Globus pallidus (tissue), 1 donor: Measurements from ENCODE around the gene HNRNPK.

Experiments used
- DNase-seq: peaks from one replicate; pipeline ENCODE4 v3.0.0-alpha.2; 2015; ENCODE audit warnings: low spot score

HNRNPK gene

DNA sequence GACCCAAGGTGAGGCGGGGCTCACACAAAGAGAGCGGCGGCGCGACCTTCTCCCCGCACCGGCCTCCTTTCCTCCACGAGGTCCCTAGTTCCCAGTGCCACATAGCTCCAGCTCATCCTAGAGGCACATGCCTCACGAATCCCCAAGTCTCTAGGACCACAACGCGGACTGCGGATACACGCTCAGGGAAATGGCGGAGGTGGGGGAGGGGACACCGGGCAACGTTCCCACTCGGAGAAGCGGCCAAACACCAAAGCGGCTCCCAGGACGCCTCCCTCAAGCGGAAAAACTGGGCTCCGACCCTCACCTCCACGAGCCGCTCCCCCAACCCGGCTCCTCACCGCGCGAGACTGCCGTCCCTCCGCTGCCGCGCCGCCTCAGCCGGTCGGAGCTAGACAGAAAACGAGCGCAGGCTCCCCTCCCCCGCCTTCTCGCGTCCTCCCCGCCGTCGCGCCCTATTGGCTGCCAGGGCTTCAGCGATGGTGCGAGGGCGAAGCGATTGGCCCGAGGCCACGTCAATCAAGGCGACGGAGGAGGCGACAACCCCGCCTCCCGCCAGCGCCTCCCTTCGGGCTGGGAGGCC is at the start of gene HNRNPK:
Gene HNRNPK, minus strand, starts transcription at position 404 of the 583 bp plus-strand sequence. CDS start 1,963 bp downstream, outside the sequence.
- DNase-seq = peak; percentile 98

DNA sequence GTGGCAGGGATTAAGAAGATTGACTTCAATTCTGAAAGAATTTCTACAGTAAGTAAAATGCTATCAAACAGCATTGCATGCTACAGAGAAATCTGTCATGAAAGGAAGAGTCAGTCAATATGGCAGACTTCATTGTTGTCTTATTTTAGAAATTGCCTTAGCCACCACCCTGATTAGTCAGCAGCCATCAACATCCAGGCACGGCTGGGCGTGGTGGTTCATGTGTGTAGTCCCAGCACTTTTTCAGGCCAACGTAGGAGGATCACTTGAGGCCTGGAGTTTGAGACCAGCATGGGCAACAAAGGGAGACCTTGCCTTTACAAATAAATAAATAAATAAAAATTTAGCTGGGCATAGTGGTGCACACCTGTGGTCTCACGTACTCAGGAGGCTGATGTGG is 47.2 kb upstream of the HNRNPK start:
- no peak for DNase-seq

DNA sequence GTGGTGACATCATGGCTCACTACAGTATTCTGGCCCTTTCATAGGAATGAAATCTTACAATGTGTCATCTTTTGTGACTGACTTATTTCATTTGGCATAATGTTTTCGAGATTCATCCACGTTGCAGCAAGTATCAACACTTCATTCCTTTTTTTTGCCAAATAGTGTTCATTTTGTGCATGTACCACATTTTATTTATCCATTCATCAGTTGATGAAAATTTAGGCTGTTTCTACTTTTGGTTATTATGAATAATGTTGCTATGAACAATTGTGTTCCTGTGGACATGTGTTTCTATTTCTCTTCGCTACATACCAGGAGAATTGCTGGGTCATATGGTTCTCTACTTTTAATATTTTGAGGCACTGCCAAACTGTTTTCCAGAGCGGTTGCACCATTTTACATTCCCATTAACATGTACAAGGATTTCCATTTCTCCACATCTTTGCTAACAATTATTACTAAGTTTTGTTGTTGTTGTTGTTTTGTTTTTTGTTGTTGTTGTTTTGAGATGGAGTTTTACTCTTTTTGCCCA is 44.1 kb upstream of the HNRNPK start:
- no peak for DNase-seq

DNA sequence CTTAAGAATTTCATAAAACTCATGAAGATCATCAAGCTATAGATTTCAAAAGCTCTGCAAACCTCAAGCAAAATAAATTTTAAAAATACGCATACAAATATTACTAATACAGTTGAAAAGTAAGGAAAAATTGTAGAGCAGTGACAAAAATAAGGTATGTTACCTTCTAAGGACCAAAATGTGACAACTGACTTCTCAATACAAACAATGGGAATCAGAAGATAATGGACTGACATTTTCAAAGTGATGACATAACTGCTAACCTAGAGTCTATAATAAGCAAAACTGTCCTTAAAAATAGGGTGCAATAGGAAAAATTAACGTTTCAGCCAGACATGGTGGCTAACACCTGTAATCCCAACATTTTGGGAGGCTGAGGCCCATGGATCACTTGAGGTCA is 27.6 kb upstream of the HNRNPK start:
- no peak for DNase-seq

DNA sequence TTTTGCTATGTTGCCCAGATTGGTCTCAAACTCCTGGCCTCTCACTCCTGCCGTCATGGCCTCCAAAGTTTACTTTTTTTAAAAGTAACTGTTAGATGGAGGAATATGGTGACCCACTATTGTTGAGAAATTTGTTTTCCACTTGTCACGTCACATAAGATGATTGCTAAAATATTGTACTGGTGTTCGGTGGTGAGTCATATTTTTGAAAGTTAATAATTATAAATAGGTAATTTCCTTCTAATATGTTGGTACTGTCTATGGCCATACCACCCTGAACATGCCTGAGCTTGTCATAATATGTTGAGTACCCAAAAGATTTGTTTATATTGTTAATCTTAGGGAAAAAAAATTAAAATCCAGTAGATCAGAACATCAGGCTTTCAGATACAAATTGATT is 23.2 kb upstream of the HNRNPK start:
- no peak for DNase-seq

DNA sequence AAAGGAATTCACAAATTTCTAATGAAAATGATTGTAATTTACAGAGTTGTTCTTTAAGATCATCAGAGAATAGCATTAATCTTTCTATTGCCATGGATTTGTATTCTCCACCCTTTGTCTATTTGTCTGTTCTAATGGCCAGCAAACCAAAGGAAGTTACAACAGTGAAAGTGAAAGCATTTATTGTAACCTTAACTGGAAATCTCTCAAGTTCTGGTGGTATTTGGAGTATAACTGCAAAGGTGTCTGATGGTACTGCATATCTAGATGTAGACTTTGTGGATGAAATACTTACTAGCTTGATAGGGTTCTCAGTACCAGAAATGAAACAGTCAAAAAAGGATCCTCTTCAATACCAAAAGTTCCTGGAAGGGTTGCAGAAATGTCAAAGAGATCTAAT is 22.3 kb upstream of the HNRNPK start:
- DNase-seq = no peak

DNA sequence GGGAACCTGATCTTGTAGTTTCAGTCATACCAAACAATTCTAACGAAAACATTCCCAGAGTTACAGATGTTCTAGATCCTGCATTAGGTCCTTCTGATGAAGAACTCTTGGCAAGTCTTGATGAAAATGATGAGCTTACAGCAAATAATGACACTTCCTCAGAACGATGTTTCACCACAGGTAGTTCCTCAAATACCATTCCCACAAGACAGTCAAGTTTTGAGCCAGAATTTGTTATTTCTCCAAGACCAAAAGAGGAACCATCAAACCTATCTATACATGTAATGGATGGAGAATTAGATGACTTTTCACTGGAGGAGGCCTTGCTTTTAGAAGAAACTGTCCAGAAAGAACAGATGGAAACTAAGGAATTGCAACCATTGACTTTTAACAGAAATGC is 21.6 kb upstream of the HNRNPK start:
- no peak for DNase-seq

DNA sequence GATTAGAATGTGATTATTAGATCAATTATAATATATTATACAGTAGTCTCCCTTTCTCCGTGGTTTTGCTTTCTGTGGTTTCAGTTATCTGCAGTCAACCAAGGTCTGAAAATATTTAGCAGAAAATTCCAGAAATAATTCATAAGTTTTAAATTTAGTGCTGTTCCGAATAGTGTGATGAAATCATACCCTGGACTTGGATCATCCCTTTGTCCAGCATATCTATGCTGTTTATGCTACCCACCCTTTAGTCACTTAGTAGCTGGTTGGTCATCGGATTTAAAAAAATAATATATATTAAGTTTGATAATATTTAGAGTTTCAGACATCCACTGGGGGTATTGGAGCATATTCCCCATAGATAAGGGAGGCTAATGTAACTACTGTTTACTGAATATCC is 20.2 kb upstream of the HNRNPK start:
- DNase-seq = no peak

DNA sequence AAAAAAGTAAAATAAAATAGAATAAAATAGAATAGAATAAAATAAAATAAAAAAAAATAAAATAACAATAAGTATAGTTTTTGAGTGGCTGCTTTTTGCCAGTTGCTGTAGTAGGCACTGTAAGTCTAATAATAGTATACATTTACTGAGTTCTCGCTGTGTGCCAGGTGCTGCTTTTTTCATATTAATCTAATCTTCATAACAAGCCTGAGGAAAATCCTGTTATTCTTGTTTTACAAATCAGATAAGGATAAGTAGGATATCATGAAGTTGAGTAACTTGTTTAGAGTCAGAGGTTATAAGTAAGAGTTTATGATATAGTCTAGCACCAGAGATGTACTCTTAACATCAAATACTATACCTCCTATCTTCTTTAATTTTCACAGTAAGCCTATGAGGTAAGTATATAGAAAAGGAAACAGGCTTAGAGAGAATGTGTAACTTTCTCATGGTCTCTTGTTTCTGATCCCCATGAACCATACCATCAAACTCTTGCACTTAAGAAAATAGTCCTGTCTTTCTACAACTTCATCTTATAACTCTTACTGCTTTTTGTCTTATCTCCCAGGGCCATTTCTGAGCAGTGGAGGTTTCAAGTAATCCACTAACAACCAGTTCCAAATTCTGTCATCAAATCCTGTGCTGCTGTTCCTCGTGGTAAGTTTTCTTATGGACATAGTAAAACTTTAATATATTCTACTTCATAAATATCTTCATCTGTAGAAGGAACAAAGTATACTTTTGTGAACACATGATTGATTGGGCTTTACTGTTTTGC is 19.3 kb upstream of the HNRNPK start:
- no peak for DNase-seq

DNA sequence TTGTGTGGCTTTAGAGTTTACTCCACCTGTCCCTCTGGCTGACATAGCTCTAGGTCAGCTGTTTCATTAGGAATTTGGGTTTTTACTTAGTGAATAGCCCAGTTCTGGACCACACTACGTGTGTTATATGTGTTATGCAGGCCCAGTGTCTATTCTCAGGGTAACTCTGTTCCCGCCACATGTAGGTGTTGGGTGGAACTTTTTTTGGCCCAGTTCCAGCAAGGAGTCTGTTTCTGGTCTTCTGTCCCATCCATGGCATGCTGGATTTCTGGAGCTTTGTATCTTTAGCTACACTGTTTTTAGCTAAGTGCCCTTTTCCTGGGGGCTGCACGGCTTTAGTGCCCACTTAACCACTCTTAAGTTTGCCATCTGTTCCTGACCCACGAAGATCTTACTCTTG is 16.1 kb upstream of the HNRNPK start:
- DNase-seq = no peak

DNA sequence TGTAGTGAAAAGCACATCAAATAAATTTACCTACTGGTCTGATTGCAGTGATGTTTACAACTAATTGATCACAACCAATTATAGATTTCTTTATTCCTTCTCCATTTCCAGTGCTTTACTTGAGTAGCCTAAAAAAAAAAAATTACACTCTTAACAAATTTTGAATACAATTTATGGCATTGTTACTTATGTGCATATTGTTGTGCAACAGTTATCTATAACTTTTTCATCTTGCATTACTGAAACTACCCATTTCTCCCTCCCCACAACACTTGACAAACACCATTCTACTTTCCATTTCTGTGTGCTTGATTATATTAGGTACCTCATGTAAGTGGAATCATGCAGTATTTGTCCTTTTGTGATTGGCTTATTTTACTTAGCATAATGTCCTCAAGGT is 12.9 kb upstream of the HNRNPK start:
- DNase-seq = no peak

DNA sequence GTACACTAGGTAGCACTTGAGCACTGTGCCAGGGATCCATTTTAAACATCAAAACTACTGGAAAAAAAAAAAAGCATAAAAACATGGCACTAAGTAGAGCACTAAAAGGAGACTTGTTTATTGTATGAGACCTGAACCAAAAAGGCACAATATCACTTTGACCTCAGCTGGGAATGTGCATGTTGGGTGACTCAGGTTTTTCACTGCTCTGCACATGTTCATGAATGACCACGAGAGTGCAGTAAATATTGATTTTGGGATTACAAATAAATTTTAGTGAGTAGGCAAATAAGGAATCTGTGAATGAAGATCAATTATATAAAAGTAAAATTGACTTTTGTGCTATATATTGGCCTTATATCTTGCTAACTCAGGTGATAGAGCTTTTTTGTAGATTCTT is 12.4 kb upstream of the HNRNPK start:
- DNase-seq = no peak

DNA sequence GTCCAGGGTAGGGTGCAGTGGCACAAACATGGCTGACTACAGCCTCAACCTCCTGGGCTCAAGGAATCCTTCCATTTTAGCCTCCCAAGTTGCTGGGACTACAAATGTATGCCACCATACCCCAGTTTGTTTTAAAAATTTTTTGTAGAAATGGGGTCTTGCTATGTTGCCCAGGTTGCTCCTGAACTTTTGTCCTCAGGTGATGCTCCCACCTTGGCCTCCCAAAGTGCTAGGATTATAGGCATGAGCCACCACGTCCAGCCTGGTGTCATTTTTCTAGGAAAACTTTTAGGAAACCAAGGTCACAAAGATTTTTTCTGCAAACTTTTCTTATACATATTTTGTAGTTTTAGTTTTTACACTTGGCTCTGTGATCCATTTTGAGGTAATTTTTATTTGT is 11.3 kb upstream of the HNRNPK start:
- no peak for DNase-seq

DNA sequence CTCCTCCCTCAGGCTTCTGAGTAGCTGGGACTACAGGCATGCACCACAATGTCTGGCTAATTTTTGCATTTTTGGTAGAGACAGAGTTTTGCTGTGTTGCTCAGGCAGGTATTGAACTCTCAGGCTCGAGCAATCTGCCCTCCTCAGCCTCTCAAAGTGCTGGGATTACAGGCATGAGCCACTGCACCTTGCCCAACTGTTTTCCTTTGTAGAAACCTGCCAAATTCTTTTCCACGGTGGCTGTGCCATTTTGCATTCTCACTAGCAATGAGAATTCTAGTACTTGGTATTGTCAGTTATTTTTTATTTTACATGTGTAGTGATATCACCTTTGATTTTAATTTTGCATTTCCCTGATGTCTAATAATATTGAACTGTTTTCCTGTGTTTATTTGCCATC is 8.4 kb upstream of the HNRNPK start:
- no peak for DNase-seq

DNA sequence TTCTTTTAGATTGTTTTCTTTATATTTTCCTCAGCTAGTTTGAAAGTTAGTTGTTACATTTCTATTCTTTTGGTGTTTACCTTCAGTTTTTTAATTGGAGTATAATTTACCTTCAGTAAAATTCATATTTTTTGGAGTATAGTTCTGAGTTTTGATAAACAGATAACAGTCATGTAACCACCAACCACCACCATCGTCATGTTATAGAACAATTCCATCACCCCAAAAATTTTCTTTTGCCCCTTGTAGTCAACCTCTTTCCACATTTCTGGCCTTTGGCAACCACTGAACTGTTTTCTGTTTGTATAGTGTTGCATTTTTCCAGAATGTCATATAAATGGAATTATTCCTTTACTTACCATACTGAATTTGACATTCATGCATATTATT is 7.4 kb upstream of the HNRNPK start:
- DNase-seq = no peak

DNA sequence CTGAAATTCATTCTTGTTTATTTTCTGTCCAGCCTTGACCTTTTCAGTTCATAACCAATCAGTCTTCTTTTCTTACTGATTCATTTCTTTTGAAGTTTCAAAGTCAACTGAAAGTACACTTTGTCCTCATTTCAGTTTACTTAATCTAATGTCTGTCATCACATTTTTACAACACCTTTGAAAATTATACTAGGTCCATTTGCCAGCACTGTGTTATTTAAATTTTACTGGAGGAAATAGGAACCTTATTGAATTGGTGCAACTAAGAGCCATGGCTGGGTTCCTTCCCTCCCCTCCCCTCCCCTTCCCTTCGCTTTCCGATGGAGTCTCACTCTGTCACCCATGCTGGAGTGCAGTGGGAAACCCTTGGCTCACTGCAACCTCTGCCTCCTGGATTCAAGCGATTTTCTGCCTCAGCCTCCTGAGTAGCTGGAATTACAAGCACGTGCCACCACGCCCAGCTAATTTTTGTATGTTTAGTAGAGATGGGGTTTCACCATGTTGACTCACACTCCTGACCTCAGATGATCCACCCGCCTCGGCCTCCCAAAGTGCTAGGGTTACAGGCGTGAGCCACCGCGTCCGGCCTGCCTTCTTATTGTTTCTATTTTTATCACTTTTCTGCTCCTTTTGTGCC is 6.9 kb upstream of the HNRNPK start:
- DNase-seq = no peak

DNA sequence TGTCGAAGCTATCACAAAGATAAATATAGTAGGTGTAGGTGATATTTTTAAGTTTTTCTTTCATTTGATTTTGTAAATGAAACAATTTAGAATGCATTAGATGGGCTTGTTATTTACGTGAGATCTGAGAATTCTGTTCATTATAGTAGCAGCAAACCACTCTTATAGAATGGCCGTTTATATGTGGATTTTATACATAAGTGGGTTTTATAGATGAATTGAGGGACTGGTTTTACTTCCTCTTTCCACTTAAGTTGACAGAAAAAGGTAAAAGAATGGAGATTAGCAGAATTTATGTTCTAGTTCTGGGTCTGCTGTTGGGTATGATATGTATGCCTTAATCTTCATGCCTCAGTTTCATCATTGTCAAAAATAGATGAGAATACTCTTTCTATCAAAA is 6.2 kb upstream of the HNRNPK start:
- no peak for DNase-seq

DNA sequence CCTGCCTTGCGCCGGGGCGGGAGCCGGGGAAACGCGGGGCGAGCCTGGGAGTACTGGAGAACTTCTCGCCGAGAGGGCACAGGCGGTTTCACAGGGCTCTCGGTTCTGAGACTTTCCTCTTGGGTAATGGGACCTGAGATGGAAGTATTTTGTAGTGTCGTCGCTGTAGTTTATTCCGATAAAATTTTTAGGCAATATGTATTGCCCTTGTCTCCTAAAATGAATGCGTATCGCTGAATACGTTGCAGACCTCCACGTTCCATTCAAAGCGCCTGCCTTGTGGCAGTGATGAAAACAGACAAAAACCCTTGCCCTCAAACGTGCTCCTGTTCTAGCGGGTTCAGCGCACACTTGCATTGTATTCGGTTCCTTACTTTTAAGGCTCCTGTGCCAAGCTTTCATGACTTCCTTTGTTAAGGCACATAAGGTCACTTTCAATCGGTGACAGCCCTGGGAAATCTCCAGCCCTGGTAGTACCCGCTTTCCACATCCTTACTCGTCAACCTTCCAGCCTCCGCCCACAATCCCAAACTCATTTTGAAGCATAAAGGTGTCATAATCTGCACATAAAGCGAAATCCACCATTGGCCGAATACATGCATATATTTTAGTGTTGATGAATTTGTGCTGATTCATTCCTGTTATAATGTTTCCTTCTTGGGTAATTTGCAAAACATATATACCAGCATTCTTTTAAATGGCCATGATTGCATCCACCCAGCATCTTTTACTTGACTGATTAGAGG is 1.3 kb upstream of the HNRNPK start:
- DNase-seq = peak; percentile 26

DNA sequence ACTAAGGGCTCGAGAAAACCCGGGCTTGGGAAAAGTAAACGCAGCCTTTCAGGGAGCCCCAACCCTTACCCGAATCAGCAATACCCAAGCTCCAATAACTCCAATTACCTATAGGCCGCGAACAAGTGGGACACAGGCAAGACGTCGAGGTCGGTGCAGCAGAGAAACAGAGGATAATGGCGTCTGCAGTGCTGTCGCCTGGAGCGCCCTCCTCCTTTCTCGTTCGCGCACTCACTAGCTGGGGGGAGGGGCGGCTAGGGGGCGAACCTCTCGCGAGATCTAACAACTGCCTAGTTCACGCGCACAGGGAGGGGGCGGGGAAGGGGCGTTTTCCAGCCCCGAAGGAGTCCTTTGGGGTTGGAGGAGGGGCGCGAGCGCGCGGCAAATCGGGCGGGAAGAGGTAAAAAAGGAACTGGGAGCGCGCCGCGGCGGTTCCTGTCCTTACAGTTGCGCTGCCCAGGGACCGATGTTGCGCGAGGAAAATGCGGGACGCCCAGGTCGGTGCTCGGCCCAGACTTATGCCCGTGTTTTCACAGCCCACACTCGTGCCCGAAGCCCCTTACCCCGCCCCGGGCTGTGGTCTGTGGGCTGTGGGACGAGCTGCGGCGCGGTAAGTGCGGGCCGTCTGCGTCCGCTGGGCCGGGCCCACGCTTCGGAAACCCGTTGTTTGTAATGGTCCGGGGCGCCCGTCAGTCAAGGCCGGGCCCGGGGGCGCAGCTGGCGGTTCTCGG is 545 bp upstream of the HNRNPK start, which contains the start of gene RMI1:
Gene RMI1, plus strand, starts transcription at position 411 of the 731 bp plus-strand sequence. CDS start 20,182 bp downstream, outside the sequence.
- DNase-seq = peak; percentile 98

DNA sequence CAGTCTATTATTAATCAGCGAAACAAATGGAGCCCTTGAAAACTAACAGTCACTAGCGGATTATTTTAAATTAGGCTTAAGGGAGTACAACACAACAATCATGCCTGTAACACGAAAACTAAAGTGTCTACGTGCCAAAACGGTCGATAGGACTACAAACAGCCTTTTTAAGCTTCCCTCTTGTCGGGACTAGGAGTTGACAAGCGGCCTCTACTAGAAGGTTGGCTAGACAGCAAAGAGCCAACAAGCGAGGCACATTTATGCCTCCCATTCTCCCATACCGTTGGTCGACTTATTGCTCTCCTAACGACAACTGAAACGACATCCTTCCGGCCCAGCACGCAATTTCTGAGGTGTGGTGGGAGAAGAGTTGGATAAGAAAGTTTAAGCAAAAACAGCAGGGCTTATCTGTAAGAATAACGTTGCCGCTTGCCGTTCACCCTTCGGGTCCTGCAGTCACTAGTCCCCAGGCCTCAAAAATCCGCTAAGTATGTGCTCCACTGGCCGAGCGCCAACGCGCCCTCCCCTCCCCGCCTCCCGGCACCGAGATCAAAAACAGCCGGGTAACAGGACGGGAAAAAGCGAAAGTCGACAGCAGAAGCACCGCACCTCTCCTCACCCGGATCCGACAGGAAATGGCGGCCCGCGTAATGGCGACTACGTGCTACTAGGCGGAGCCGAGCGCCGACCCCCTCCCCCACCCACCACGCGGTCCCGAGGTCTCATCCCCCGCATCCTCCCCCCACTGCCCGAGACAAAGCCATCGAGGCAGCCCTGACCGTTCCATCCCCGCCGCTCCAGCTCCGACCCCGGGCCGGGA is 813 bp downstream of the HNRNPK start:
- DNase-seq = peak; percentile 82

DNA sequence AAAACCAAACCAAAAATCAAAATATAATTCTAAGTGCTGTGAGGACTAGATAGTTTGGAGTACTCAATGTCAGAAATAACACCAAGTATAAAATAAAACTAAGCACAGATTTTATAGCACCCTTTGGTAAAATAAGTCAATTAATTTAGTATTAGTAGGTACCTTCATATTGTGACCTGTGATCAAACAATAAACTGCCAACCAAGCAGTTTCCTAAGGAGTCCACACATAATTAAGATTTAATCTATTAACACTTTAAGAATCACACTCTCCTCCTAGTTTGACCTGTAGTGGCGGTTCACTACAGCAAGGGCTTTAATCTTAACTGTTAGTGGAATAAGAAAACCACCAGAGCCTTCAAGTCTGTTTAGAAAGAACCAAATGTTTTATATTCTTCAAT is 2.8 kb downstream of the HNRNPK start:
- DNase-seq = no peak
